ENCODE results near the gene PITRM1.

PITRM1 gene

DNA sequence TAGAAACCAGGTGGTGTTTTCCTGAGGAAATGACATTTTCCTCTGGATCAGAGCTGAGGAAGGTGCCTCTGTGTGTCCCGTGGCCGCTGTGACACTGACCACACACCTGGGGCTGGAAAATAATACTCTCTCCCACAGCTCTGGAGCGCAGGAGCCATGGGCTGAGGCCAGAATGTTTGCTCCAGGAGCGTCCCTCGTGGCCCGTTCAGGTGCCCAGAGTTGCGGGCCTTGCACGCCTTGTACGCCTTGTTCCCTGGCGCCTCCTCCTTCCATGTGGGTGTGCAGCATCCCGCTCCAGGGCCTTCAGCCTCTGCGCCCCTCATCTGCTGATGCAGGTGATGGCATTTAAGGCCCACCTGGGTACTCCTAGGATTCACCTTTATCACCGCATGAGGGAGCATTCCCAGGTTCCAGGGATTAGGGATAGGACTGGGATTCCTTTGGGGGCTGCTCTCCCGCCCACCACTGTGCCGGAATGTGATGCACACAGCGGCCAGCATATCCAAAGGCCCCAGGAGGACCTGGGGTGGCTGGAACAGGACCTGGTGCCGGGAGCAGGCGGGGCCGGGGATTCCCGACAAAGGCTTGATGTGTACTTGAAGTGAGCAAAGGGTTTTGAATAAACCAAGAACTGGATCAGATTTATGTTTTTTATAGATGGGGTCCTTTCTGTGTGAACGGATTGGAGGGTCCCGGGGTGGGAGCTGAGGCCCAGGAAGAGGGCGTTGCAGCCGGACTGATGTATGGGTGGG lies 44.0 kb downstream of the PITRM1 start:
- no peak overlapping the region for H3K4me3 ChIP-seq (ENCODE audit: low read depth, low read length, poor library complexity, severe bottlenecking)
- no peaks in the 10 kb centered on the region for H3K9me3 ChIP-seq (ENCODE audit: low read length)
- H3K4me2 ChIP-seq (ENCODE audit: low read length), result no peak overlapping the region
- no peaks in the 10 kb centered on the region for H3K79me2 ChIP-seq (ENCODE audit: insufficient read depth, low read length)
- H3K9ac ChIP-seq (ENCODE audit: low read length), result no peak overlapping the region
- TF ChIP-seq CTCF (IDR thresholded peaks at IDR 0.05; ENCODE audit: low read length) (no peak), EZH2 (IDR thresholded peaks at IDR 0.05; ENCODE audit: borderline replicate concordance, low read length) (no peak)
- H4K20me1 ChIP-seq (ENCODE audit: insufficient read depth, low read length), result no peaks in the 10 kb centered on the region
- no peak overlapping the region for H2AFZ ChIP-seq (ENCODE audit: low read length)
- no peaks in the 10 kb centered on the region for H3K9me2 ChIP-seq (ENCODE audit: low read depth, low read length)
- H3K27me3 ChIP-seq (ENCODE audit: insufficient read depth, low read length), result no peaks in the 10 kb centered on the region
- no peaks in the 10 kb centered on the region for H3K4me1 ChIP-seq (ENCODE audit: insufficient read depth, low read length, severe bottlenecking)
- peaks cover 92% of the 10 kb centered on the region for H3K36me3 ChIP-seq (ENCODE audit: insufficient read depth, low read length)
- no peaks in the 10 kb centered on the region for H3F3A ChIP-seq (ENCODE audit: insufficient read depth, low read length)
- H3K27ac ChIP-seq (ENCODE audit: low read depth, low read length, poor library complexity, severe bottlenecking), result no peak overlapping the region

GRCh38 chr10:3127921-3128320 lies 44.7 kb downstream of the PITRM1 start:
- Histone ChIP-seq H3K4me1 (ENCODE audit: insufficient read depth, low read length, severe bottlenecking) (no peaks in the 10 kb centered on the region), H3F3A (ENCODE audit: insufficient read depth, low read length) (no peaks in the 10 kb centered on the region), H4K20me1 (ENCODE audit: insufficient read depth, low read length) (no peaks in the 10 kb centered on the region), H3K79me2 (ENCODE audit: insufficient read depth, low read length) (no peaks in the 10 kb centered on the region), H3K4me3 (ENCODE audit: low read depth, low read length, poor library complexity, severe bottlenecking) (no peak overlapping the region), H3K27me3 (ENCODE audit: insufficient read depth, low read length) (no peaks in the 10 kb centered on the region), H3K36me3 (ENCODE audit: insufficient read depth, low read length) (peaks cover 92% of the 10 kb centered on the region), H3K27ac (ENCODE audit: low read depth, low read length, poor library complexity, severe bottlenecking) (no peak overlapping the region), H3K4me2 (ENCODE audit: low read length) (no peak overlapping the region), H3K9me2 (ENCODE audit: low read depth, low read length) (no peaks in the 10 kb centered on the region), H3K9ac (ENCODE audit: low read length) (no peak overlapping the region), H2AFZ (ENCODE audit: low read length) (no peak overlapping the region), H3K9me3 (ENCODE audit: low read length) (no peaks in the 10 kb centered on the region)
- TF ChIP-seq EZH2 (IDR thresholded peaks at IDR 0.05; ENCODE audit: borderline replicate concordance, low read length), result no peak
- TF ChIP-seq CTCF (IDR thresholded peaks at IDR 0.05; ENCODE audit: low read length), result no peak

- Histone ChIP-seq H3K9ac (ENCODE audit: low read length) (no peak overlapping the region), H3K27me3 (ENCODE audit: insufficient read depth, low read length) (no peaks in the 10 kb centered on the region), H2AFZ (ENCODE audit: low read length) (no peak overlapping the region), H3K79me2 (ENCODE audit: insufficient read depth, low read length) (no peaks in the 10 kb centered on the region), H3K4me1 (ENCODE audit: insufficient read depth, low read length, severe bottlenecking) (no peaks in the 10 kb centered on the region), H3K4me2 (ENCODE audit: low read length) (no peak overlapping the region), H3K36me3 (ENCODE audit: insufficient read depth, low read length) (peaks cover 92% of the 10 kb centered on the region), H4K20me1 (ENCODE audit: insufficient read depth, low read length) (no peaks in the 10 kb centered on the region), H3K27ac (ENCODE audit: low read depth, low read length, poor library complexity, severe bottlenecking) (no peak overlapping the region), H3K9me2 (ENCODE audit: low read depth, low read length) (no peaks in the 10 kb centered on the region), H3F3A (ENCODE audit: insufficient read depth, low read length) (no peaks in the 10 kb centered on the region), H3K9me3 (ENCODE audit: low read length) (no peaks in the 10 kb centered on the region), H3K4me3 (ENCODE audit: low read depth, low read length, poor library complexity, severe bottlenecking) (no peak overlapping the region)
- no peak for TF ChIP-seq CTCF (IDR thresholded peaks at IDR 0.05; ENCODE audit: low read length)
- TF ChIP-seq EZH2 (IDR thresholded peaks at IDR 0.05; ENCODE audit: borderline replicate concordance, low read length), result no peak
These were observed 45.7 kb downstream of the PITRM1 start for GRCh38 chr10:3126741-3127346.
